H4 (cell line): Measurements from ENCODE around the gene SIAH1. TPM values are rescaled to one million over a fixed set of nuclear protein-coding genes. Genes with fewer than 3 reads are reported as not detected.
"Not testable (repeated sequence)": the region's sequence is repeated elsewhere in the genome, so short reads cannot be mapped to it uniquely, and the experiment has no call there.

Experiments used
- DNase-seq: peaks from one replicate; pipeline ENCODE4 v3.0.0-alpha.2; 2015; ENCODE audit warnings: low spot score
- total RNA-seq: library from RNA; depleted of rRNA; stranded (reverse); fragments of >200 nt; shearing (Covaris generic); gene quantifications from 2 replicates; pipeline ENCODE4 v1.2.3, GENCODE V29; 2014; rRNA removed

SIAH1 gene
- total RNA-seq, 1 experiment from 2014 or later = 38.3 TPM

GRCh38 chr16:48332978-48333377 is 52.2 kb downstream of the SIAH1 start:
- DNase-seq = no peak

DNA sequence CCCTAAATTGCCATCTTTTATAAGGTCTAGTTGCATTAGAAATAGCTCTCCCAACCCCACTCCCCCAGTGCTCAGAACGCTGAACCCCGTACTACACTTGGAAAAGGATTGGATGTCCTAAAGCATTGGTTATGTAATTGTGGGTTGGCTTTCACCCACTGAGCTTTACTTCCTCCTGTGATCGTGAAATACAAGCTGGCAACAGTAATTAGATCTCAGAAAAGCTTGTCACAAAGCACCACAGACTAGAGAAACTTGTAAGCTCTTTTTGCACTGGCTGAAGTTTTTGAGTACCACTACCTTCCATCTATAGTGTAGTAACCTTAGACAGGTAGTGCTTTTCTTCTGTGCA is 54.4 kb downstream of the SIAH1 start:
- no peak for DNase-seq

DNA sequence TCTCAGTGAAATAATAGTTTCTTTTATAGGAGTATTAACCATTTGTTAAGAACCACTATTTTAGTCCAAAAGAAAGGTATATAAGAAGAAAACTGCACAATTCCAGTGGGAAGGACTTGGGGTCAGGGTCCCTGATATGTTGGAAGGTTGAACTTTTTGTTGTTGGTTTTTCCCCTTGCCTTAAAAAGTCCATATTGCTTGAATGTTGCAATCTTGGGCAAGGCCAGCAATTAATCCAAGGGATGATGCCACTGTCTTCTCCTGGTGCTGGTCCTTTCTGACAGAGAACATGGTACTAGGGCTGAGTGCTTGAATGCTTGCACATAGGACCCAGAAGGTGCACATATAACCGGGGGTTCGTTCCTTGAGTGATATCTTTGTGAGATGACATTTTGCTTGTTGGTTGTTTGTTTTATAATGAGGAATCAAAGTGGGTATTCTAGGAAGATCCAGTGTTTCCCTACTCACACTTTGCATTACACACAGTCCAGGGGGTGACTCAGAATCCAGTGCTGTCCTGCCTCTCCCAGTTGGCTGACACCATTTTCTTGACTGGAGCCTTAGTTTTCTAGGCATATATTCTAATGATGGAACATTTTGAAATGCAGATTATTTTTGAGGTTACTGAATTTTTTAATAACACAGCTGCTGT is 54.9 kb downstream of the SIAH1 start:
- no peak for DNase-seq

DNA sequence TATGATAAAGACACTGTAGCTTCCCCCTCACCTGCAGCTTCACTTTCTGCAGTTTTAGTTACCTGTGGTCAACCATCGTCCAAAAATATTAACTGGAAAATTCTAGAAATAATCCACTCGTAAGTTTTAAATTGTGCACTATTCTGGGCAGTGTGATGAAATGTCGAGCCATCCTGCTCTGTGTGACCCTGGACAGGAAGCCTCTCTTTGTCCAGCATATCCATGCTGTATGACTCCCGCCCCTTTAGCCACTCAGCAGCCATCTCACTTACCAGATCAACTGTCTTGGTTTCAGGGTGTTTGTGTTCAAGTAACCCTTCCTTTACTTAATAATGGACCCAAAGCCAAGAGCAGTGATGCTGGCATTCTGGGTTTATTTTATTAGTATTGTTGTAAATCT is 56.1 kb downstream of the SIAH1 start:
- no peak for DNase-seq

DNA sequence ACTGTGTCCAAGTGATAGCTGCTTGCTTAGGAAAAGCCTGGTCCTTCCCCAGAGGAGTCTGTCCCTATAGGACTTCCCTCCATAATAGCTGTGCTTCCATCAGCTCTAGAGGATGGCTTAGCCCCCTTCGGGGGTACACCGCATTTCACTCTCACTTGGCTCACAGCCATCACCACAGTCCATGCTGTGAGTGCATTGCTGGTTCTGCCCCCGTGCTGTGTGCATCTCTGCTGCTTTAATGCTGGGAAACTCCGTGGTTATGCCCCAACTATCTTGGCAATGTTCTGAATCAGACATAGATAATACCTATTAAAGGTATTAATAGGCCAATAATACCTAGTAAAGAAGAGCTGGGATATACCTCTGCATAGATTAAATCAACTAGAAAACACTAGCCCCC is 58.3 kb downstream of the SIAH1 start:
- DNase-seq = no peak

DNA sequence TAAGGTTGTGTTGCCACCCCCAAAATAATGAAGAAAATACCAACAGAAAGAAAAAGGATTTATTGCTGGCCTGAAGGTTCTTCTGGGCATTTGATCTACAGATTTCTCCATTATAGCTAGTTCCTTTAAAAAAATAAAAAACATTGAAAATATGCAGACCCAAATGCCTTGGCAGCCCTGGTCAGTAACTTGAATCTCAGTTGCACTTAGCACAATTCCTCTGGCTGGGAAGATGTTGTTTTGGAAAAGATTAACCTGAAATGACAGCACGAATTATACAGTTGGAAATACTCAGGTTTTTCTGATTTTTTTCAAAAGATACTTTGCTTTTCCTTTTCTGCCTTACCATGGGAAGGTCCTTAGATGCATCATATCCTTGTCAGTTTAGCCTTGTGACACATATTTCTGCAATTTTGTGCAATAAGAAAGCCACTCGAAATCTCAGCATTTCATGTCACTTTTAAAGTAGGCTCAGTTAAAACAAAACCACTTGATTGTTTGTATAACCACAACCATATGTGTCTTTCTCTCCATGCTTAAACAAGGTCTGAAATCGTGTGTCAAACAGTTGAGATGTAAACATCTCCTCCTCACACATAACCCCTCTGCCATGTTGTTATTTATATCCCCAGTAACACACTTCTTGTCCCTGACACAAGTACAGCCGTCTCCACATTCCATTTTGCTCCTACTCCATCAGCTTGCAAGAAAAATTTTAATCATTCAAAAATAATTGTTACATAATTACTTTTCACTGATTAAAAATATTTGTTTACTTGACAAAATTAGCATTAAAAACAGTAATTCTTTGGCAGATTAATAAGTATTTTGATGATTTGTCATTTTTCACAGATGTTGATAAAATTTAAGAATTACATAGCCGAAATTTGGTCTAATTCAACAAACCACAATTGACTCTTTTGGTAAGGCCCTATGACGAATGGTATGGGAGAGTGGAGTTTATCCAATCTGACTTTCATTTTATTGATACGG is 61.1 kb downstream of the SIAH1 start:
- DNase-seq = peak; percentile 22

GRCh38 chr16:48321317-48322036 is 63.7 kb downstream of the SIAH1 start:
- DNase-seq = peak; percentile 25

DNA sequence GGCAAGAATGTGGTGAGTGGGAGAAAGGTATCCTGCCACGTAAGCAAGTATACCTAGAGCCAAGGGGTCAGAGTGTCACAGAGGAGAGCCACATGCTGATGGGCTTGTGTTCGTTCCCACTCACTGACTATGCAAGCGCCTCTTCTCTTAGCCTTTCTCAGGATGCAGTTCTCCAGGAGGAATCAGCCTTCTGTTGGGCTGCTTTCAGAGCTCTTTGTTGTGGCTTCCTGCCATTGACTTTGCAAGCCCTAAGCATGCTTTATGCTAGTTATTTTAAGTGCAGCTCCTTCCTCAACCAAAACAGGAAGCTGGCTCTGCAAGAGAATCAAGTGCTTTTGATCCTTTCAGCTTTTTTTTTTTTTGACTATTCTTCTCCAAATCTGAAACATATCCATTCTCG is 66.6 kb downstream of the SIAH1 start:
- no peak for DNase-seq

- peak; percentile 28 for DNase-seq
Measured at GRCh38 chr16:48317614-48318315, 67.4 kb downstream of the SIAH1 start.

DNA sequence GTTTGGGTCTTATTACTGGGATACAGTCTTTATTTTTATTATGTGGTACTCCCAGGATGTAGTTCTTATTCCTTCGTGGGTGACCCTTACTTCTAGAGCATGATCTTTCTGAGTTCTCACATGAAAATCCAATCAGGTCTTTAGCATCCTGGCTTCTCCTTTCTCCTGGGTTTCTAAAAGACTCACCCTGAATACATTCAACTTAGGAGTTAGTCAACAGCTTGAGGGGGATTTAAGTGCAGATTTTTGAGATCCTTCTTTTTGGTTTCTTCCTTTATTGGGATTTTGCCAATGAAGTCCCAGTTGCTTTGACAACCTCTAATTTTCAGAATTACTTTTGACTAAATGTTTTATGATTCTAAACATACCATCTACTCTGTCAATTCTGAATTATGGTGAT is 68.2 kb downstream of the SIAH1 start:
- no peak for DNase-seq

GRCh38 chr16:48313905-48314304 is 71.3 kb downstream of the SIAH1 start:
- DNase-seq = not testable (repeated sequence)

DNA sequence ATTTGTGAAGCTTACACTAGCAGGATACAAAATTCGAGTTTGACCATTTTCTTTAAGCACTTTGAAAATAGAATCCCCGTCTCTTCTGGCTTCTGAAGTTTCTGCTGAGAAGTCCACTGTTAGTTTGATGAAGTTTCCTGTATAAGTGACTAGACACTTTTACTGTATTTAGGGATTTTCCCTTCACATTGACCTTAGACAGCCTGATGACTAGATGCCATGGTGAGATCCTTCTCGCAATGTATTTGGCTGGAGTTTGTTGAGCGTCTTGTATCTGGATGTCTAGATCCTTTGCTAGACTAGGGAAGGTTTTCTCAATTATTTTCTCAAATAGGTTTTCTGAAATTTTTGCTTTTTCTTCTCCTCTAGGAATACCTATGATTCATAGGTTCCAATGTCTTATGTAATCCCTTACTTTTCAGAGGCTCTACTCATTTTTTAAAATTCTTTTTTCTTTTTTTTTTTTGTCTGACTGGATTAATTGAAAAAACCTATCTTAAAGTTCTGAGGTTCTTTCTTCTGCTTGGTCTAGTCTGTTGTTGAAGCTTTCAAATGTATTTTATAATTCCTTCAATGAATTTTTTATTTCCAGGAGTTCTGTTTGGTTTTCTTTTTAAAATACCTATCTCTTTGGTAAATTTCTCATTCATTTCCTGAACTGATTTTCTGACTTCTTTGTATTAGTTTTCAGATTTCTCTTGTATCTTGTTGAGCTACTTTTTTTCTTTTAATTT is 74.1 kb downstream of the SIAH1 start:
- DNase-seq = no peak

Other genes starting within 250 kb of the SIAH1 start
- not detected in 2 replicates for gene ABCC12, start 229.4 kb downstream of the SIAH1 start, total RNA-seq
- gene LONP2, start 141.1 kb downstream of the SIAH1 start, total RNA-seq = 25.2 and 36.8 TPM in 2 replicates
- gene ABCC11, start 137.9 kb downstream of the SIAH1 start, total RNA-seq = 0.02 TPM in 1 of 2 replicates, not detected in the other
- gene N4BP1, start 224.8 kb upstream of the SIAH1 start, total RNA-seq = 8.3 and 15.7 TPM in 2 replicates